Effector memory CD8-positive, alpha-beta T cell (primary cell): ENCODE data around the gene NR1H3.

Experiments
- ATAC-seq: fragments of 150-1000 bp; cut with Tn5 transposase; replicated peaks from 2 replicates; pipeline ENCODE4 v1.10.0; 2021; ENCODE audit warnings: mild to moderate bottlenecking, moderate library complexity
- DNase-seq, 3 experiments: peaks; one replicate each; pipeline ENCODE4 v3.0.0; 2021
- H3K27ac Mint-ChIP-seq, 2 donors: one replicate each; pipeline ENCODE4 v1.8.0; 2022; ENCODE audit warnings: mild to moderate bottlenecking in 2 of 2, mixed read lengths in 2 of 2, moderate library complexity in 2 of 2
- H3K27me3 Mint-ChIP-seq, 2 donors: one replicate each; pipeline ENCODE4 v1.8.0; 2022; ENCODE audit warnings: mixed read lengths in 2 of 2
- H3K36me3 Mint-ChIP-seq: one replicate; pipeline ENCODE4 v1.8.0; 2022; ENCODE audit warnings: mild to moderate bottlenecking, moderate library complexity, mixed read lengths; ENCODE audit not compliant: insufficient read depth
- H3K4me1 Mint-ChIP-seq, 2 donors: one replicate each; pipeline ENCODE4 v1.8.0; 2022; ENCODE audit warnings: low read depth in 2 of 2, mixed read lengths in 2 of 2
- H3K4me3 Mint-ChIP-seq, 2 donors: one replicate each; pipeline ENCODE4 v1.8.0; 2022; ENCODE audit warnings: mild to moderate bottlenecking in 2 of 2, mixed read lengths in 2 of 2, moderate library complexity in 2 of 2
- H3K9me3 Mint-ChIP-seq, 2 donors: one replicate each; pipeline ENCODE4 v1.8.0; 2022; ENCODE audit warnings: mixed read lengths in 2 of 2

Gene NR1H3

GRCh38 chr11:47280099-47280498 is 22.3 kb downstream of the NR1H3 start:
- Mint-ChIP-seq H3K4me3 (no peak overlapping the region), H3K36me3 (peaks cover 94% of the 10 kb centered on the region), H3K27me3 (no peaks in the 10 kb centered on the region), H3K9me3 (no peaks in the 10 kb centered on the region), H3K4me1 (peaks cover 0 to 3% of the 10 kb centered on the region in 2 donors), H3K27ac (no peak overlapping the region)
- ATAC-seq (no peak), DNase-seq (no peak)

- Mint-ChIP-seq H3K4me3 (no peak overlapping the region), H3K4me1 (peaks cover 0 to 3% of the 10 kb centered on the region in 2 donors), H3K36me3 (peaks cover 97% of the 10 kb centered on the region), H3K9me3 (no peaks in the 10 kb centered on the region), H3K27ac (no peak overlapping the region), H3K27me3 (no peaks in the 10 kb centered on the region)
- ATAC-seq: no peak
- no peak for DNase-seq
These were observed 23.1 kb downstream of the NR1H3 start for GRCh38 chr11:47280860-47281259.

- Mint-ChIP-seq H3K27me3 (no peaks in the 10 kb centered on the region), H3K27ac (peak overlapping the region in 1 of 2 donors; percentile 27), H3K4me1 (peaks cover 0 to 3% of the 10 kb centered on the region in 2 donors), H3K9me3 (no peaks in the 10 kb centered on the region), H3K36me3 (peaks cover 98% of the 10 kb centered on the region), H3K4me3 (no peak overlapping the region)
- ATAC-seq (no peak), DNase-seq (no peak)
These were observed 24.7 kb downstream of the NR1H3 start for GRCh38 chr11:47282462-47282861.

DNA sequence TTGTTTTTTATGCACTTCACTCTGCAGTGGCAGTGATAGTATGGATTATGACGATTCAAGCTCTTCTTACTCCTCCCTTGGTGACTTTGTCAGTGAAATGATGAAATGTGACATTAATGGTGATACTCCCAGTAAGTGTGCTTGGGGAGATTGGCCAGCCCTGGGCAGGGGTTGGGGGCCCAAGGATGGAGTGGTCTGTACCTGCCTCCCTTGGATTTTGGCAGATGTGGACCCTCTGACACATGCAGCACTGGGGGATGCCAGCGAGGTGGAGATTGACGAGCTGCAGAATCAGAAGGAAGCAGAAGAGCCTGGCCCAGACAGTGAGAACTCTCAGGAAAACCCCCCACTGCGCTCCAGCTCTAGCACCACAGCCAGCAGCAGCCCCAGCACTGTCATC is 26.4 kb downstream of the NR1H3 start:
- Mint-ChIP-seq H3K4me3 (no peak overlapping the region), H3K27ac (peak overlapping the region in 1 of 2 donors; percentile 21), H3K4me1 (peaks cover 0 to 3% of the 10 kb centered on the region in 2 donors), H3K9me3 (no peaks in the 10 kb centered on the region), H3K27me3 (no peaks in the 10 kb centered on the region), H3K36me3 (peaks cover 98% of the 10 kb centered on the region)
- DNase-seq (no peak), ATAC-seq (no peak)

GRCh38 chr11:47285969-47286770 is 28.4 kb downstream of the NR1H3 start:
- Mint-ChIP-seq H3K4me1 (peaks cover 0 to 3% of the 10 kb centered on the region in 2 donors), H3K9me3 (no peaks in the 10 kb centered on the region), H3K4me3 (no peak overlapping the region), H3K27ac (peak overlapping the region in 1 of 2 donors; percentile 53), H3K36me3 (peaks cover 100% of the 10 kb centered on the region), H3K27me3 (no peaks in the 10 kb centered on the region)
- ATAC-seq (no peak), DNase-seq (no peak)

GRCh38 chr11:47288066-47288465 is 30.3 kb downstream of the NR1H3 start:
- Mint-ChIP-seq H3K4me1 (no peaks in the 10 kb centered on the region), H3K27ac (no peak overlapping the region), H3K27me3 (no peaks in the 10 kb centered on the region), H3K9me3 (no peaks in the 10 kb centered on the region), H3K4me3 (no peak overlapping the region), H3K36me3 (peaks cover 100% of the 10 kb centered on the region)
- ATAC-seq (no peak), DNase-seq (no peak)

DNA sequence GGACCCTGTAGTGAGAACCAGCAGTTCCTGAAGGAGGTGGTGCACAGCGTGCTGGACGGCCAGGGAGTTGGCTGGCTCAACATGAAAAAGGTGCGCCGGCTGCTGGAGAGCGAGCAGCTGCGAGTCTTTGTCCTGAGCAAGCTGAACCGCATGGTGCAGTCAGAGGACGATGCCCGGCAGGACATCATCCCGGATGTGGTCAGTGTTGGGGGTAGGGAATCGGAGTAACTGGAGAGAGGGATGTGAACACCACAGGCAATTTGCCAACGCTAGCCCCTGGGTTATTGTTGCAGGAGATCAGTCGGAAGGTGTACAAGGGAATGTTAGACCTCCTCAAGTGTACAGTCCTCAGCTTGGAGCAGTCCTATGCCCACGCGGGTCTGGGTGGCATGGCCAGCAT is 32.1 kb downstream of the NR1H3 start:
- peaks cover 99% of the 10 kb centered on the region for H3K36me3 Mint-ChIP-seq

GRCh38 chr11:47295385-47295784 is 37.6 kb downstream of the NR1H3 start:
- Mint-ChIP-seq H3K36me3 (peaks cover 97% of the 10 kb centered on the region), H3K4me1 (peaks cover 1 to 6% of the 10 kb centered on the region in 2 donors), H3K27ac (peak overlapping the region; percentile 59), H3K4me3 (no peak overlapping the region), H3K9me3 (no peaks in the 10 kb centered on the region), H3K27me3 (no peaks in the 10 kb centered on the region)
- ATAC-seq: no peak
- no peak for DNase-seq

More for the DNA sequence above, 32.1 kb downstream of the NR1H3 start:
- DNase-seq (no peak), ATAC-seq (no peak)
- Mint-ChIP-seq H3K4me3 (no peak overlapping the region), H3K27ac (peak overlapping the region in 1 of 2 donors; percentile 49), H3K9me3 (no peaks in the 10 kb centered on the region), H3K27me3 (no peaks in the 10 kb centered on the region), H3K4me1 (no peaks in the 10 kb centered on the region)

DNA sequence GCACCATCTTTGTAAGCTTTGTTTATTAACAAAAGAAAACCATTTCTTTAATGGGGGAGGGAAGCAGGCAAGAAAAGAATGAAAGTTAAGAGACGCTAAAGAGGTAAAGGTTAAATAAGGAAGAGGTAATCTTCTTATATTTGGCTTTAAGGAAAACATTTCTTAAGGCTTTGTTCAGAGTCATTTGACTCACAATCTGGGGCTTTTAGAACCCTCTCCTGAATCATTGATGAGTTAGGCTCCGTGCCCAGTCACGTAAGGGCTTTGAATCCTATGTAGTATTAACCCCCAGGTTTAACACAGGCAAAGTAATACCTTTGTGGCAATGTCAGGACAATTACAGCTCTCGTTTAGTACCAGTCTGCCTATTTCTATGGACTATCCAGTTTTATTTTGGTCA is 38.2 kb downstream of the NR1H3 start:
- Mint-ChIP-seq H3K9me3 (no peaks in the 10 kb centered on the region), H3K27me3 (no peaks in the 10 kb centered on the region), H3K27ac (peak overlapping the region; percentile 59), H3K4me1 (peaks cover 1 to 6% of the 10 kb centered on the region in 2 donors), H3K36me3 (peaks cover 97% of the 10 kb centered on the region), H3K4me3 (no peak overlapping the region)
- DNase-seq: no peak
- no peak for ATAC-seq

GRCh38 chr11:47299078-47299477 is 41.3 kb downstream of the NR1H3 start:
- H3K4me3 Mint-ChIP-seq: no peak overlapping the region
- no peak for ATAC-seq
- H3K36me3 Mint-ChIP-seq: peaks cover 97% of the 10 kb centered on the region
- H3K9me3 Mint-ChIP-seq: peaks cover 0 to 4% of the 10 kb centered on the region in 2 donors
- peak overlapping the region; percentile 38 to 69 for H3K27ac Mint-ChIP-seq
- H3K4me1 Mint-ChIP-seq: peaks cover 1 to 6% of the 10 kb centered on the region in 2 donors
- H3K27me3 Mint-ChIP-seq: no peaks in the 10 kb centered on the region
- no peak for DNase-seq

GRCh38 chr11:47302853-47303252 is 45.1 kb downstream of the NR1H3 start:
- ATAC-seq (no peak), DNase-seq (no peak)
- peaks cover 2 to 6% of the 10 kb centered on the region in 2 donors for H3K4me1 Mint-ChIP-seq
- peaks cover 0 to 4% of the 10 kb centered on the region in 2 donors for H3K9me3 Mint-ChIP-seq
- no peak overlapping the region for H3K4me3 Mint-ChIP-seq
- no peaks in the 10 kb centered on the region for H3K27me3 Mint-ChIP-seq
- H3K36me3 Mint-ChIP-seq: peaks cover 94% of the 10 kb centered on the region
- no peak overlapping the region for H3K27ac Mint-ChIP-seq

GRCh38 chr11:47305734-47306483 is 48.1 kb downstream of the NR1H3 start:
- Mint-ChIP-seq H3K4me1 (peaks cover 2 to 3% of the 10 kb centered on the region in 2 donors), H3K9me3 (peaks cover 0 to 4% of the 10 kb centered on the region in 2 donors), H3K4me3 (no peak overlapping the region), H3K36me3 (peaks cover 94% of the 10 kb centered on the region), H3K27ac (peak overlapping the region in 1 of 2 donors; percentile 29), H3K27me3 (no peaks in the 10 kb centered on the region)
- DNase-seq (no peak), ATAC-seq (no peak)

DNA sequence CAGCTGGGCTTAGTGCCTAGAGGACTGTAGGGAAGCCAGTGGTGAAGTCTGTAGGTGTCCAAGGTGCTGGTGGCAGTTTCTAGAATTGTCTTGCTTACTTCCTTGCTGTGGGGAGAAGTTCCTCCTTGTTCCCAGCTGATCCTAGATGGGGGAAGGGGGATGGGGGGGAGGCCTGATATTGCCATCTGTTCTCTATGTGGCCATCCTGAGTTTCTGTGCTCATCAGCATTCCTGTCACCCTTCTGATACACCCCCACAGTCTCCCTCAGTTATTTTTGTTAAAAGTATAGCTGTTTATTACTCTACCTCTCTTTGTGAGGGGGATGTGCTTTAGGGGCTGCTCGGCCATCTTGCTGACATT is 48.7 kb downstream of the NR1H3 start:
- Mint-ChIP-seq H3K27me3 (no peaks in the 10 kb centered on the region), H3K4me3 (no peak overlapping the region), H3K4me1 (peaks cover 2 to 3% of the 10 kb centered on the region in 2 donors), H3K27ac (peak overlapping the region in 1 of 2 donors; percentile 29), H3K9me3 (peaks cover 0 to 4% of the 10 kb centered on the region in 2 donors), H3K36me3 (peaks cover 94% of the 10 kb centered on the region)
- no peak for ATAC-seq
- DNase-seq: no peak
